Activated CD4-positive, CD25-positive, alpha-beta regulatory T cell treated with anti-CD3 and anti-CD28 coated beads, Interleukin-2, amount 50 U/mL, for 16 hours (primary cell): Measurements from ENCODE around the gene SLAMF7.
"Not testable (repeated sequence)": the region's sequence is repeated elsewhere in the genome, so short reads cannot be mapped to it uniquely, and the experiment has no call there.

ENCODE experiments used
- DNase-seq: peaks from one replicate; pipeline ENCODE4 v3.0.0-alpha.2; 2020; ENCODE audit warnings: low read depth, low spot score

SLAMF7 gene

DNA sequence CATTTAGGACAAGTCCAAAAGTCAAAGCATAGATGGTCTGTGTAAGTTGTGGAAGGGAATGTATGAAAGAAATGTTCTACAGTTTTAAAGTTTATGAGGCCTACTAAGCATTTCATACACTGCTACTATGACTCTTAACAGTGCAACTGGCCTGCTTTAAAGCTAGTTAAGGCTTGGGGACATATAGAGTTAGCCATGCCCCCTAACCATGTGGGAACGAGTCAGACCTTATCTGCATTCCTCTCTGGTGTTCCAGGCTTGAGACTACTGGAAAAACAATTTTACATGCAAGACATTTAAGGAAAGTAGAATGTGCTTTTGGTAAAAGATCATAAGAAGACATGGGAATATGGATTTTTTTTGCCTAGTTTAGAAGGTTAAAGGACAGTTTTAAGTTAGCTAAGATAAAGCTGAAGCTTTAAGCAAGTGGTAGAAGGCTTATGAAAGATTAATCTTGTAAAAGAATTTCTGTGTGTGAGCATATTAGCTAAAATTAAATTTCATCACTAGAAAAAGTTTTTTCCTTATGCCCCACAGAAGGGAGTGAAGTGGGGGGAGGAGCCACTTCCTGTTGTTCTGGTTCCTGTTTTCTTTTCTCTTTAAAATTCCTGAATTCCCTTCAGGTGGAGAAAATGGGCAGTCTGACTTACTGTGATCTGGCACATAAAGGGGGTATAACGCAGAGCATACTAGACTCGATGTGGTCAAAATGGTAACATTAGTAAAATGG lies 18.5 kb upstream of the SLAMF7 start:
- no peak for DNase-seq

- no peak for DNase-seq
Measured at GRCh38 chr1:160721473-160721872, 17.6 kb upstream of the SLAMF7 start.

GRCh38 chr1:160722726-160723125 lies 16.3 kb upstream of the SLAMF7 start:
- no peak for DNase-seq

GRCh38 chr1:160723332-160723731 lies 15.7 kb upstream of the SLAMF7 start:
- DNase-seq, result no peak

GRCh38 chr1:160724465-160725242 lies 14.4 kb upstream of the SLAMF7 start:
- DNase-seq, result no peak

GRCh38 chr1:160726114-160726497 lies 12.9 kb upstream of the SLAMF7 start:
- no peak for DNase-seq

DNA sequence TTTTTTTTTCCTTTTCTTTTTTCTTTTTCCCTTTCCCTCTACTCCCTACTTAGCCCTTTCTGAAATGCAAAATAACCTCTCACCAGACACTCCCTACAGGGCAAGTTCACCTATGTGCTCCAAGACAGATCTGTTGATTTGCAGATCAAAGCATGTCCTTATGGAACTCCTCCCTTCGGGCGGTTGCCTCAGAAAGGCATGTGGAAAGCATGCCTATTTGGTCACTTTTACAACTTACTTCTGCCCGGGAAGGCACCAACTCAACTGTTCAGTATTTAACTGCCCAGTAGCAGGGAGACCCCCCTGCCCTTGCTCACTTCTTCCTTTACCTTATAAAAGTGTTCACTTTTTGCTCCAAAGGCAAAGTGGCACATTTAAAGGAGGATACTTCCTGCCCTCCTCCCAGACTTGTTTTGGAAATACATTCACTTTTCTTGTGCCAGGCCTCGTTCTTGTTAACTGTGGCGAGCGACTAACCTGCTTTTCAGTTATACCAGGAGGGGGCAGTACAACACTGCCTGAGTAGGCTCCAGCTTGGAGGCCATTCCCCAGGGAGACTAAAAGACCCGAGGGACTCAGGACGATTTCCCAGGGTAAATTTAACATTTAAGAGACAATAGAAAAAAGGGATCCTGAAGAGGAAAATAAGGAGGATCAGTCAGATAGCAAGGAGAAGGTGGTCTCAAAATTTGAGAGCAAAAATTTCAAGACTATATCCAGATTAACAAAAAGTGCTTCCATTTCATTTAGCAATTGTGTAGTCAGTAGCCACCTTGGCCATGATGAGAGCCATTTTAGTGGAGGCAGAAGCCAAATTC lies 12.3 kb upstream of the SLAMF7 start:
- DNase-seq, result peak; percentile 38

DNA sequence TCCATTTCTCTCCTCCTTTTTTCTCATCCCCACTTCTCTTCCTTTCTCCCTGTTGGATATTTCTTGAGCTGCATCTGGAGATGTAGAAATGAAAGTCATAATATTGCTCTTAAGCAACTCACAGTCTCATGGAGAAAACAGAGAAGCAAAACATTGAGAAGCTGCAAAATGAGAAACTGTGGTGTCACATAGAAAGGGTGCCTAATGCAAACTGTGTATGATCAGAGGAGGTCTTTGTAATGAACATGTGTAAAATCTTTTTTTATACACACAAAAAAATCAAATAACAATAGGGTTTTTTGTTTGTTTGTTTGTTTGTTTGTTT lies 11.8 kb upstream of the SLAMF7 start:
- DNase-seq, result no peak

GRCh38 chr1:160731564-160731963 lies 7.5 kb upstream of the SLAMF7 start:
- not testable (repeated sequence) for DNase-seq

DNA sequence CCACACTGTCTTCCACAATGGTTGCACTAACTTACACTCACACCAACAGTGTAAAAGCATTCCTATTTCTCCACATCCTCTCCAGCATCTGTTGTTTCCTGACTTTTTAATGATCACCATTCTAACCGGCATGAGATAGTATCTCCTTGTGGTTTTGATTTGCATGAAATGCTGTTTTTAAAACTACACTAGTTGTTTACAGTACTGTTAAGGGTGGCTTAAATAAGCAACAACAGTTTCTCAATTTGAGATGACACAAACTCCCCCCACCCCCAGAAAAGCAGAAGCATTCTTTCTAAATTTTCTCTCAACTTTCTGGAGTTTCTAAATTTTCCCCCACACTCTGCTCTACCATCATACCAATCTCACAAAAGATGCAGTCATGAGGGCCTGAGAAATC lies 7.1 kb upstream of the SLAMF7 start:
- DNase-seq, result no peak

- DNase-seq, result no peak
Measured at GRCh38 chr1:160733898-160734297, 5.1 kb upstream of the SLAMF7 start.

DNA sequence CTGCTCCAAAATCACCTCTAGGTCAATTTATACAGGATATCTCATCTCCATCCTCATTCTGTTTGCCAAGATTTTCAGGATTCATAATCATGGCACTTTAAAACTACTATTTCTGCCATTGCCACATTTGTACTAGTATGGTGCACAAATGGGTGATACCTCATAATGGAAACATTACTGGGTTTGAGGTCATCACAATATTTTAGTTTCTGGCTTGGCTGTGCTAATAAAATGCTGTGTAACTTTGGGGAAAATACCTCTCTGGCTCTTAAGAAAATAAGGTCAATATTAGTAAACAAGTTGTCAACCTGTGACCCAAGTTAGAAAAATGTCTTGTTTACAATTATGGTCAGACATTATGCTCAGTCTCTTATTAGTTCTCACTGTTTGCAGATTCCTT lies 4.7 kb upstream of the SLAMF7 start:
- DNase-seq, result no peak

GRCh38 chr1:160738271-160738670 lies 776 bp upstream of the SLAMF7 start:
- no peak for DNase-seq

DNA sequence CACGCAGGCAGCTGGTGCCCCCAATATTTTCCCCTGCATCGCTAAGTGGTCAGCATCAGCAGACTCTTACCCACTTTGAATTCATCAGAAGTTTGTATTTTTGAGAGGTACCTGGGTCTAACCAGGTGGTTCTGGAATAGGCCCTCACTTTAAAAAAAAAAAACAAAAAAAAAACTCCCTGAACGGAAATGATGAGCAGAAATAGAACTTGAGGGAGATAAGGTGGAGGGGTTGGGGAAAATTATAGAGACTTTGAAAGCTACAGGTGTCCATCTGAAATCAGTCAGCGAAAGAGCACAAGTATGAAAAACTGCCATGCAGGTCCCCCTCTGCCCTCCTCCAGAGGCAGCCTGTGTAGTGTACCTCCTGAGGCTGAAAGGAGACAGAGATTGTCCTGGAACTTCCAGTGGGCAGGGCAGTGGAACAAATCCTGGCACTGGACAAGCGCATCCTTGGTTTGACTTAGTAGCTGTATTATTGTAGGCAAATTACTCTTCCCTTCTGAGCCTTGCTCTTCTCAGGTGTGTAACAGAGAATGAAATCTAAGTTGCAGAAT lies 1.2 kb downstream of the SLAMF7 start:
- DNase-seq, result no peak

DNA sequence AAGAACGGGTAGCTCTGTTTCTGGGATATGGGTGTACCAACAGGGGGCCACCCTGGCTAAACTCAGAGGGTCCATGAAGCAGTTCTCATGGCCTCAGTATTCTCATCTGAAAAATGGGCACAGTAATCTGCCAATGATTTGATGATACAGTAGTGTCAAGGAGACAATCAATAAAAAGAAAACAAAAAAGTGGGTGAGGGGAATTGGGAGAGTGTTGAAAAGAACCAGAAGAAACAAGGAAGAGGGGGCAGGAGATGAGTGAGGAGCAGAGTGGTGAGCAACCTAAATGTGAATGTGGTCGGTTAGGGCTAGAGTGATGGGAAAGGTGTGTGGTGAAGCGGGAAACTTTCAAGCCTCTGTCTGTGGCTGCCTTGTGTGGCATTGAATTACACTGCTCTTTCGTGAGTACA lies 2.0 kb downstream of the SLAMF7 start:
- DNase-seq, result no peak

GRCh38 chr1:160741612-160742348 lies 2.7 kb downstream of the SLAMF7 start:
- DNase-seq, result no peak

DNA sequence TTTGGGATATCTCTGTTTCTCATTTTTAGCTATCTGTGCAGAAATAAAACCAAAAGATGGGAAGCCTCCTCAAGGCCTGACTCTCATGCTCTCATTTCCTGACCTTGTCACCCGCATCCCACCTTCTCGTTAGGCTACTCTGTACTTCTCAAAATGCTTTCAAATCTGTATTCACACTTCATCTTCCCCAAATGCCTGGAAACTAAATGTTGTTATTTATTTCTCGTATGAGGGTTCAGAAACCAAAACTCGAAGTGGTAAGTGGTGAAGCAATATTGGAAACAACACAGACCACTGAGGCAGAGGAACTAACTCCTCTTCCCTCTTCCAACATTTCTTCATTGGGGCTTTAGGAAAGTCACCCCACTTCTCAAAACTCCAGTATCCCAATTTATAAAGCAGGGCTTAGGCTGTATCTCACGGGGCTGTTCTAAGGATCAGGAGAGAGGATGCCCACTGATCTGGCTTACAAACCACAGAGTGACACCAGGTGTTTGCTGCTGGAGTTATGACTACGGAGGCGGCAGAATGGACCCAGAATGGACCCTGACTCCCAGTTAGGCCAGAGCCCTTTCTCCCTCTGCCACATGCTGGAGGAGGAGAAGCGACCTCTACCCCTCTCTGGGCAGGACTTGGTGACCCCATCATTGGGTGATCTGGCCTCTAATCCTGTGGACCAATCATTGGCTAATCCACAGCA lies 3.5 kb downstream of the SLAMF7 start:
- DNase-seq, result no peak

- DNase-seq, result no peak
Measured at GRCh38 chr1:160743266-160743665, 4.2 kb downstream of the SLAMF7 start.

DNA sequence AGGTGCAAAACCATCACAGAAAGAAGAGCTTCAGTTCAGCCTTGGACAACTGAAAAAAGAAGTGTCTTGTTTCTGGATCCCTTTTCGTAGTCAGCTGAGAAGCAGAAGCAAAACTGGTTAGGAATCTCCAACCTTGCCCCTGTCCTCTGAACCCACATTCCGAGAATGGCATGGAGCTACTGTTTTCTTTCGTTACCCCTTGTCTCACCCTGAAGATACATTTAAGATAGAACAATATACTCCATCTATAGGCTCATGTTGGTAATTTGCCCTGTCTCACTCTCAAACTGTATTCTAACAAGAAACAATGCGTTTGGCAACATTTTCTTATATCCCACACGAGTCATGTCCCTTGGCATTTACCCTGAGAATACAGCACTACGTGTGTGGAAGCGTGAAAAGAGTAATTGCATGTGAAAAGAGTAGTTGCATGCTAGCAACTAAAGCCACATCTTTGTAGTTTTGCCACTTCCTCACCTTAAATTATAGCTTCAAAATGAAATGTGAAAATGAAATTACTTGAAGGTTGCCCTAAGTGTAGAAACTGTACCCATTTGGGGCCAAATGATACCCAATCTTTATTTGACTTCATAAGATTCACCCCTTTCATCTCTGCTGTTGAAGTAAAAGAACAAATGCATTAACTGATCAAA lies 5.3 kb downstream of the SLAMF7 start:
- no peak for DNase-seq

GRCh38 chr1:160744852-160745520 lies 5.9 kb downstream of the SLAMF7 start:
- DNase-seq, result no peak
